IMR-90 (cell line): ENCODE results near the gene TICAM2. TPM values are rescaled to one million over a fixed set of nuclear protein-coding genes. Genes with fewer than 3 reads are reported as not detected.

Experiments
- polyA plus RNA-seq, 3 experiments: library from polyadenylated mRNA; depleted of rRNA; stranded (reverse); fragments of >200 nt; gene quantifications; 2 replicates each; pipeline ENCODE4 v1.2.3, GENCODE V29; 2012; ENCODE audit warnings: low replicate concordance in 1 of 3
- total RNA-seq: library from RNA; depleted of rRNA; stranded (reverse); fragments of >200 nt; gene quantifications from 2 replicates; pipeline ENCODE4 v1.2.3, GENCODE V29; 2012; rRNA removed

Gene TICAM2
- total and polyA plus RNA-seq, 2 of the 4 experiments (the other 2 are of a cell fraction): 2.9 to 4.3 TPM

Other genes starting within 250 kb of the TICAM2 start
- gene FEM1C, start 57.7 kb downstream of the TICAM2 start, total RNA-seq: 21.5 and 30.3 TPM in 2 replicates
- 5.3 and 6.3 TPM in 2 replicates for gene FEM1C, start 57.7 kb downstream of the TICAM2 start, polyA plus RNA-seq (2012; rRNA removed)
- 75.6 and 173 TPM in 2 replicates for gene TMED7, start 23.6 kb upstream of the TICAM2 start, total RNA-seq
- 86.7 and 107 TPM in 2 replicates for gene TMED7, start 23.6 kb upstream of the TICAM2 start, polyA plus RNA-seq (2012; rRNA removed)
- 3.3 and 8.6 TPM in 2 replicates for gene CDO1, start 214.2 kb upstream of the TICAM2 start, total RNA-seq
- gene CDO1, start 214.2 kb upstream of the TICAM2 start, polyA plus RNA-seq (2012; rRNA removed): 4.8 and 7.9 TPM in 2 replicates
- gene ATG12, start 239.1 kb upstream of the TICAM2 start, total RNA-seq: 95.7 and 117 TPM in 2 replicates
- gene ATG12, start 239.1 kb upstream of the TICAM2 start, polyA plus RNA-seq (2012; rRNA removed): 55.6 and 68.0 TPM in 2 replicates
- 21.9 and 93.9 TPM in 2 replicates for gene AP3S1, start 239.5 kb upstream of the TICAM2 start, total RNA-seq
- 52.8 and 73.1 TPM in 2 replicates for gene AP3S1, start 239.5 kb upstream of the TICAM2 start, polyA plus RNA-seq (2012; rRNA removed)